ENCODE measurements around the gene TPCN2. TPM values are rescaled to one million over a fixed set of nuclear protein-coding genes. Genes with fewer than 3 reads are reported as not detected.

Gene TPCN2
- total RNA-seq, 6 experiments from 2014 or later: 10.7 to 27.2 (median 15.6) TPM

DNA sequence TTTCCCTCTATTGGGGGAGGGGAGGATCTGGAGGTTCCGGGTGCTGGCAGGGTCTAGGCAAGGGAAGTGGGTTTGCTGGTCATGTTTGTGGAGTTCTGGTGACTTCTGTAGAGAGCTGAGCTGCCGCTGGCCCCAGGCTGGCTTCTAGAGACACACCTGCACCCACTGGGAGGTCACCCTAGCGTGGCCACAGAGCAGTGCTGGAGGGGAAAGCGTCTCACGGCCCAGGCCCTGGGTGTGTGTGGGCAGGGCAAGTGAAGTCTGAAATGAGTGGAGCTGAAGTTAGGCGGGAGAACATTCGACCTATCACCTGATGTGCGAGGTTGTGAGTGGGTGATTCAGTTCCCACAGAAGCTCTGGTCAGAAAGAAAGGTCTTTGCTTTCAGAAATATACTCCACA is 134.9 kb downstream of the TPCN2 start:
- WGBS (ENCODE audit: insufficient coverage, low coverage, low lambda C conversion rate, missing lambda C conversion rate): 70% methylated on average over 6 of the region's 8 CpGs
- no peak for TF ChIP-seq POLR2A (IDR thresholded peaks at IDR 0.05)
- TF ChIP-seq, protein P1, sequence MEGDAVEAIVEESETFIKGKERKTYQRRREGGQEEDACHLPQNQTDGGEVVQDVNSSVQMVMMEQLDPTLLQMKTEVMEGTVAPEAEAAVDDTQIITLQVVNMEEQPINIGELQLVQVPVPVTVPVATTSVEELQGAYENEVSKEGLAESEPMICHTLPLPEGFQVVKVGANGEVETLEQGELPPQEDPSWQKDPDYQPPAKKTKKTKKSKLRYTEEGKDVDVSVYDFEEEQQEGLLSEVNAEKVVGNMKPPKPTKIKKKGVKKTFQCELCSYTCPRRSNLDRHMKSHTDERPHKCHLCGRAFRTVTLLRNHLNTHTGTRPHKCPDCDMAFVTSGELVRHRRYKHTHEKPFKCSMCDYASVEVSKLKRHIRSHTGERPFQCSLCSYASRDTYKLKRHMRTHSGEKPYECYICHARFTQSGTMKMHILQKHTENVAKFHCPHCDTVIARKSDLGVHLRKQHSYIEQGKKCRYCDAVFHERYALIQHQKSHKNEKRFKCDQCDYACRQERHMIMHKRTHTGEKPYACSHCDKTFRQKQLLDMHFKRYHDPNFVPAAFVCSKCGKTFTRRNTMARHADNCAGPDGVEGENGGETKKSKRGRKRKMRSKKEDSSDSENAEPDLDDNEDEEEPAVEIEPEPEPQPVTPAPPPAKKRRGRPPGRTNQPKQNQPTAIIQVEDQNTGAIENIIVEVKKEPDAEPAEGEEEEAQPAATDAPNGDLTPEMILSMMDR (IDR thresholded peaks at IDR 0.05): no peak
- H3K27me3 ChIP-seq: no peaks in the 10 kb centered on the region
- no peaks in the 10 kb centered on the region for H3K9me3 ChIP-seq
- no peaks in the 10 kb centered on the region for H3K4me1 ChIP-seq
- ATAC-seq: no peak
- no peak for DNase-seq
- no peak overlapping the region for H3K4me3 ChIP-seq
- no peaks in the 10 kb centered on the region for H3K36me3 ChIP-seq
- intact Hi-C loops (cut with DNase I): no loop called here
- no peak overlapping the region for H3K27ac ChIP-seq

MicroRNAs within 50 kb of the gene (microRNA counts, 767-probe panel; counts per million panel counts)
- 237 counts per million for microRNA hsa-miR-3164

Small RNA genes lying within 50 kb of the gene (microRNA-seq; reads per million reads assigned to microRNA genes)
- gene MIR3164: 0 to 0.29 reads per million in 2 donors

Small RNA genes lying within 50 kb of the gene (small RNA-seq; reads per million reads assigned to genes)
- gene MIR3164: 0 reads per million in 2 experiments

Other genes with a start within 250 kb of the TPCN2 start
- gene CPT1A, start 207.0 kb upstream of the TPCN2 start, total RNA-seq: 100 to 1,000 TPM in 3 of 6 experiments, 10 to 100 TPM in 3; 30.5 to 152 (median 90.8) TPM
- 10 to 100 TPM; 18.8 to 50.4 (median 26.0) TPM for gene MRPL21, start 145.1 kb upstream of the TPCN2 start, total RNA-seq
- gene IGHMBP2, start 145.0 kb upstream of the TPCN2 start, total RNA-seq: 10 to 100 TPM in 4 of 6 experiments, 1 to 10 TPM in 2; 5.8 to 21.2 (median 11.5) TPM
- gene MRGPRD, start 67.9 kb upstream of the TPCN2 start, total RNA-seq: not detected
- gene MRGPRF, start 35.7 kb upstream of the TPCN2 start, total RNA-seq: 1 to 10 TPM; 1.6 to 3.4 (median 2.0) TPM
- gene SMIM38, start 107.0 kb downstream of the TPCN2 start, total RNA-seq: not detected
- gene MYEOV, start 245.2 kb downstream of the TPCN2 start, total RNA-seq: 1 to 10 TPM in 1 of 6 experiments, under 1 TPM in 3, not detected in 2; 0.25 to 1.2 (median 0.70) TPM